Loucy (cell line): ENCODE measurements around the gene DRGX.

Source experiments
- EZH2phosphoT487 ChIP-seq: fragments of 200-600 bp; IDR thresholded peaks from 2 replicates; pipeline ENCODE4 v1.6.1; 2018; ENCODE audit warnings: antibody characterized with exemption, mild to moderate bottlenecking, moderate library complexity, borderline replicate concordance
- TF ChIP-seq, protein P1 (sequence below): fragments of 200-600 bp; sonication (generic); conservative IDR thresholded peaks from 2 replicates; pipeline ENCODE4 v1.5.1; 2014; ENCODE audit warnings: mild to moderate bottlenecking, antibody characterized with exemption, low read length

DNA sequence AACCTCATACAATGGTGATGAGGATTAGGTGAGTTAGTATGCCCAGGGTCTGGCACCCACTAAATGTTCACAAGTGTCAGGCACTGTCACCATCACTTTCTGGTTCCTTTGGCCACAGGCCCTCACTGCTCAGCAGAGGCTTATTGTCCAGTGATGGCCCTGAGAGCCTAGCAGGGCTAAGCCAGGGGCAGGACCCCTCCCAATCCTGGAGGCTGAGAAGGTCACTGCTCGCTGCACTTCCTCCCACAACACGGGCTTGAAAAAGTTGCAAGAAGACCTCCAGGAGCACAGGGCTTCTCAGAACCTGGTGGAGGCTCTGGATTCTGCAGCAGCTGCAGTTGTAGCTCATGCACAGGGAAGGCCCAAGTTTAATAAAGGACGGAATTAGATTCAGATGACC lies 48.1 kb downstream of the DRGX start:
- TF ChIP-seq, protein P1, sequence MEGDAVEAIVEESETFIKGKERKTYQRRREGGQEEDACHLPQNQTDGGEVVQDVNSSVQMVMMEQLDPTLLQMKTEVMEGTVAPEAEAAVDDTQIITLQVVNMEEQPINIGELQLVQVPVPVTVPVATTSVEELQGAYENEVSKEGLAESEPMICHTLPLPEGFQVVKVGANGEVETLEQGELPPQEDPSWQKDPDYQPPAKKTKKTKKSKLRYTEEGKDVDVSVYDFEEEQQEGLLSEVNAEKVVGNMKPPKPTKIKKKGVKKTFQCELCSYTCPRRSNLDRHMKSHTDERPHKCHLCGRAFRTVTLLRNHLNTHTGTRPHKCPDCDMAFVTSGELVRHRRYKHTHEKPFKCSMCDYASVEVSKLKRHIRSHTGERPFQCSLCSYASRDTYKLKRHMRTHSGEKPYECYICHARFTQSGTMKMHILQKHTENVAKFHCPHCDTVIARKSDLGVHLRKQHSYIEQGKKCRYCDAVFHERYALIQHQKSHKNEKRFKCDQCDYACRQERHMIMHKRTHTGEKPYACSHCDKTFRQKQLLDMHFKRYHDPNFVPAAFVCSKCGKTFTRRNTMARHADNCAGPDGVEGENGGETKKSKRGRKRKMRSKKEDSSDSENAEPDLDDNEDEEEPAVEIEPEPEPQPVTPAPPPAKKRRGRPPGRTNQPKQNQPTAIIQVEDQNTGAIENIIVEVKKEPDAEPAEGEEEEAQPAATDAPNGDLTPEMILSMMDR: no peak
- TF ChIP-seq EZH2phosphoT487: no peak
